ENCODE results near the gene COQ10A. TPM values are rescaled to one million over a fixed set of nuclear protein-coding genes. Genes with fewer than 3 reads are reported as not detected.

COQ10A gene
- total and polyA plus RNA-seq, 9 of the 15 experiments (the other 6 are each of a cell fraction or from before 2014, with no cell fraction given) = 3.1 to 26.4 (median 12.7) TPM

GRCh38 chr12:56224102-56224701 lies 42.5 kb upstream of the COQ10A start, which contains the start of gene NABP2 (continued):
- TF ChIP-seq E2F6 (IDR thresholded peaks at IDR 0.05; ENCODE audit: borderline replicate concordance in 1 of 2, extremely low read depth in 1 of 2, insufficient read depth in 1 of 2, insufficient read length in 1 of 2, low read depth in 1 of 2, low read length in 1 of 2, poor library complexity in 1 of 2, severe bottlenecking in 1 of 2) = peak; percentile 91 to 97
- peak; percentile 81 for TF ChIP-seq REST (IDR thresholded peaks at IDR 0.05; ENCODE audit: borderline replicate concordance)
- TF ChIP-seq REST (CRISPR knock-in tag; IDR thresholded peaks at IDR 0.05; ENCODE audit: low read depth) = peak; percentile 80; the same call in 1 of the 2 replicates
- TF ChIP-seq MYC (IDR thresholded peaks at IDR 0.05; ENCODE audit: low read depth, low read length) = peak; percentile 87
- 0 out of 2 replicates have a peak, but pooled peaks have one; percentile 41 for TF ChIP-seq MYC (CRISPR knock-in tag; IDR thresholded peaks at IDR 0.05; ENCODE audit: borderline replicate concordance, low read depth)
- no peak for TF ChIP-seq FOXJ3 (CRISPR knock-in tag; IDR thresholded peaks at IDR 0.05)
- TF ChIP-seq CEBPZ (IDR thresholded peaks at IDR 0.05; ENCODE audit: borderline replicate concordance, low read depth, low read length) = no peak
- TF ChIP-seq SP2 (IDR thresholded peaks at IDR 0.05; ENCODE audit: extremely low read depth, low read depth, low read length, poor library complexity, severe bottlenecking) = peak; percentile 70
- peak; percentile 75 to 79 for TF ChIP-seq NRF1 (conservative IDR thresholded peaks at IDR 0.05 in 1 of 2, IDR thresholded peaks at IDR 0.05 in 1 of 2)
- 0 out of 2 replicates have a peak, but pooled peaks have one; percentile 67 for TF ChIP-seq ZFP91 (CRISPR knock-in tag; IDR thresholded peaks at IDR 0.05)
- 0 out of 2 replicates have a peak, but pooled peaks have one; percentile 45 for TF ChIP-seq ZNF175 (CRISPR knock-in tag; IDR thresholded peaks at IDR 0.05; ENCODE audit: low read depth)
- TF ChIP-seq POLR2A (conservative IDR thresholded peaks at IDR 0.05) = 0 out of 2 replicates have a peak, but pooled peaks have one; percentile 51

Data from K562 (cell line).